CD4-positive, CD25-positive, alpha-beta regulatory T cell (primary cell): ENCODE measurements around the gene GPR39. TPM values are rescaled to one million over a fixed set of nuclear protein-coding genes. Genes with fewer than 3 reads are reported as not detected.

Experiments used
- ATAC-seq, 2 donors: fragments of 150-1000 bp; cut with Tn5 transposase; one replicate each; pipeline ENCODE4 v1.10.0; 2021; ENCODE audit warnings: low read depth in 2 of 2, moderate number of reproducible peaks in 2 of 2, moderate library complexity in 1 of 2
- DNase-seq, 3 donors: peaks; one replicate each; pipeline versions ENCODE4 v3.0.0 to v3.0.0-alpha.2; 2012 to 2022; ENCODE audit warnings: mixed read lengths in 1 of 3
- H3K27ac ChIP-seq: one replicate; pipeline ENCODE4 v1.7.0; 2013; ENCODE audit warnings: mild to moderate bottlenecking, low read length; ENCODE audit not compliant: insufficient read depth, poor library complexity, severe bottlenecking
- H3K27me3 ChIP-seq: one replicate; pipeline ENCODE4 v1.7.0; 2013; ENCODE audit warnings: low read length; ENCODE audit not compliant: control insufficient read depth, insufficient read depth
- H3K36me3 ChIP-seq: one replicate; pipeline ENCODE4 v1.7.0; 2013; ENCODE audit warnings: mild to moderate bottlenecking, low read length, moderate library complexity; ENCODE audit not compliant: control insufficient read depth, insufficient read depth
- H3K4me1 ChIP-seq: 2 replicates; pipeline ENCODE4 v1.7.0; 2013; ENCODE audit warnings: mild to moderate bottlenecking, low read length; ENCODE audit not compliant: insufficient read depth, control insufficient read depth, poor library complexity, severe bottlenecking
- H3K4me3 ChIP-seq: one replicate; pipeline ENCODE4 v1.7.0; 2013; ENCODE audit warnings: low read depth, mild to moderate bottlenecking, low read length, moderate library complexity
- H3K9me3 ChIP-seq, 2 experiments: 1 replicate in 1 of 2; 2 replicates in 1 of 2; pipeline ENCODE4 v1.7.0; 2013; ENCODE audit warnings: low read length in 2 of 2, mild to moderate bottlenecking in 1 of 2, moderate library complexity in 1 of 2; ENCODE audit not compliant: control insufficient read depth in 2 of 2
- H3K27ac Mint-ChIP-seq, 3 donors: one replicate each; pipeline ENCODE4 v1.8.0; 2020 to 2022; ENCODE audit warnings: mild to moderate bottlenecking in 3 of 3, mixed read lengths in 3 of 3, moderate library complexity in 2 of 3
- H3K27me3 Mint-ChIP-seq: one replicate; pipeline ENCODE4 v1.8.0; 2022; ENCODE audit warnings: mild to moderate bottlenecking, mixed read lengths
- H3K36me3 Mint-ChIP-seq: one replicate; pipeline ENCODE4 v1.8.0; 2020; ENCODE audit warnings: mixed read lengths
- H3K4me1 Mint-ChIP-seq, 4 donors: one replicate each; pipeline ENCODE4 v1.8.0; 2020 to 2022; ENCODE audit warnings: mixed read lengths in 4 of 4, mild to moderate bottlenecking in 1 of 4
- H3K4me3 Mint-ChIP-seq, 4 donors: one replicate each; pipeline ENCODE4 v1.8.0; 2020 to 2022; ENCODE audit warnings: mild to moderate bottlenecking in 4 of 4, mixed read lengths in 4 of 4, moderate library complexity in 3 of 4
- H3K9me3 Mint-ChIP-seq, 7 donors: one replicate each; pipeline ENCODE4 v1.8.0; 2020 to 2022; ENCODE audit warnings: mixed read lengths in 7 of 7, mild to moderate bottlenecking in 3 of 7, moderate library complexity in 2 of 7
- polyA plus RNA-seq, 4 donors: library from polyadenylated mRNA; unstranded; fragments of 300-500 nt; fragmentation: Illumina TruSeq; gene quantifications; one replicate each; pipeline ENCODE4 v1.2.3, GENCODE V29; 2021
- total RNA-seq: library from RNA; stranded (reverse); gene quantifications from one replicate; pipeline ENCODE4 v1.2.3, GENCODE V29; 2022

The GPR39 gene
- total and polyA plus RNA-seq, 5 donors from 2014 or later, result not detected

DNA sequence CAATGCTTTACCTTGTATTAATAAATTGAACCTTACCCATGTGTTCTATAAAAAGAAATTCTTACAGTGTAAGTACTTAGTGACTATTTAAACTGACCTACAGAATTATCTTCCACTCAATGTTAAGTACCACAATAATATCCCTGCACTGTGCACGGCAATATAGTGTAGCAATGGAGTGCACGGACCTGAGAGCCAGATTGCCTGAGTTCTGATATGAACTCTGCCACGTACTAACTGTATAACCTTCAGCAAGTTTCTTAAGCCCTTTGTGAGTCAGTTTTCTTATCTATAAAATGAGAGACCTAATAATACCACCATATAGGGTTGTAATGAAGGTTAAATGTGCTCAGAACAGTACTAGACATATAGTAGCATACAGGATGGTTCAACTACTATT lies 66.2 kb downstream of the GPR39 start:
- H3K4me1 Mint-ChIP-seq, result no peaks in the 10 kb centered on the region
- no peak overlapping the region for H3K27ac ChIP-seq

GRCh38 chr2:132484144-132484543 lies 67.5 kb downstream of the GPR39 start:
- H3K27me3 Mint-ChIP-seq, result no peaks in the 10 kb centered on the region
- ATAC-seq, result no peak
- Histone ChIP-seq H3K4me1 (no peaks in the 10 kb centered on the region), H3K27me3 (no peaks in the 10 kb centered on the region), H3K4me3 (no peak overlapping the region), H3K9me3 (peaks cover 0 to 2% of the 10 kb centered on the region in 2 experiments), H3K27ac (no peak overlapping the region), H3K36me3 (no peaks in the 10 kb centered on the region)
- H3K27ac Mint-ChIP-seq, result no peak overlapping the region
- H3K4me1 Mint-ChIP-seq, result no peaks in the 10 kb centered on the region
- H3K9me3 Mint-ChIP-seq, result peaks cover 0 to 8% (median 5%) of the 10 kb centered on the region in 7 donors
- DNase-seq, result no peak
- H3K36me3 Mint-ChIP-seq, result no peaks in the 10 kb centered on the region
- no peak overlapping the region for H3K4me3 Mint-ChIP-seq

More for the DNA sequence above, 66.2 kb downstream of the GPR39 start:
- Mint-ChIP-seq H3K36me3 (no peaks in the 10 kb centered on the region), H3K27ac (no peak overlapping the region), H3K4me3 (no peak overlapping the region), H3K9me3 (peaks cover 0 to 13% (median 6%) of the 10 kb centered on the region in 7 donors), H3K27me3 (no peaks in the 10 kb centered on the region)
- Histone ChIP-seq H3K4me1 (no peaks in the 10 kb centered on the region), H3K4me3 (no peak overlapping the region), H3K9me3 (peaks cover 0 to 2% of the 10 kb centered on the region in 2 experiments), H3K36me3 (no peaks in the 10 kb centered on the region), H3K27me3 (no peaks in the 10 kb centered on the region)
- DNase-seq (no peak), ATAC-seq (no peak)

- no peak overlapping the region for H3K27ac ChIP-seq
- H3K36me3 ChIP-seq, result no peaks in the 10 kb centered on the region
- ATAC-seq (no peak), DNase-seq (no peak)
- H3K27ac Mint-ChIP-seq, result no peak overlapping the region
- H3K9me3 ChIP-seq, result peaks cover 0 to 2% of the 10 kb centered on the region in 2 experiments
- no peaks in the 10 kb centered on the region for H3K36me3 Mint-ChIP-seq
- H3K4me1 Mint-ChIP-seq, result no peaks in the 10 kb centered on the region
- no peaks in the 10 kb centered on the region for H3K27me3 Mint-ChIP-seq
- H3K4me1 ChIP-seq, result no peaks in the 10 kb centered on the region
- no peak overlapping the region for H3K4me3 ChIP-seq
- no peak overlapping the region for H3K4me3 Mint-ChIP-seq
- no peaks in the 10 kb centered on the region for H3K27me3 ChIP-seq
- peaks cover 0 to 5% (median 3%) of the 10 kb centered on the region in 7 donors for H3K9me3 Mint-ChIP-seq
Measured at GRCh38 chr2:132488491-132488890, 71.9 kb downstream of the GPR39 start.

DNA sequence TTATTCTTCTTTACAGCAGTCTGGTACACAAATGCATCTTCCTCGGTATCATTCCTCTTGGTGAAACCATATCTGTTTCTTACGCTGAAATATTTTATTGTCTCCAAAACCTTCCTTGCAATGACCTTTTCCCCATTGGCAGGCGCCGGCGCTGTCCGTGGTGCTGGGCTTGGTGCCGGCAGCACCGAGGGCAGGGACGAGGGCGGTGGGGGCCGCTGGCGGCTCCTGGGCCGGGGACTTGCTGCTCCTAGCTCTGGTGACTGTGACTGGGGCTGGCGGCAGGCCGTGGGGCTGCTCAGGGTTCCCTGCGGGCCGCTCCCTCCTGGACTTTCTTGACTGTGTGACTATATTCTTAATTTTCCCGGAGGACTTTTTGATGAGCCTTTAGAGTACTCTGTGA lies 72.5 kb downstream of the GPR39 start:
- Mint-ChIP-seq H3K4me1 (no peaks in the 10 kb centered on the region), H3K9me3 (peaks cover 0 to 5% (median 3%) of the 10 kb centered on the region in 7 donors), H3K4me3 (no peak overlapping the region), H3K36me3 (no peaks in the 10 kb centered on the region), H3K27me3 (no peaks in the 10 kb centered on the region), H3K27ac (no peak overlapping the region)
- no peak for DNase-seq
- H3K4me3 ChIP-seq, result no peak overlapping the region
- ATAC-seq, result no peak
- H3K27me3 ChIP-seq, result no peaks in the 10 kb centered on the region
- H3K4me1 ChIP-seq, result no peaks in the 10 kb centered on the region
- no peak overlapping the region for H3K27ac ChIP-seq
- peaks cover 0 to 2% of the 10 kb centered on the region in 2 experiments for H3K9me3 ChIP-seq
- no peaks in the 10 kb centered on the region for H3K36me3 ChIP-seq

GRCh38 chr2:132495881-132496280 lies 79.3 kb downstream of the GPR39 start:
- Histone ChIP-seq H3K4me1 (no peaks in the 10 kb centered on the region), H3K4me3 (no peak overlapping the region), H3K27ac (no peak overlapping the region), H3K27me3 (no peaks in the 10 kb centered on the region), H3K36me3 (no peaks in the 10 kb centered on the region), H3K9me3 (no peaks in the 10 kb centered on the region)
- Mint-ChIP-seq H3K4me1 (no peaks in the 10 kb centered on the region), H3K4me3 (no peak overlapping the region), H3K27ac (no peak overlapping the region), H3K36me3 (no peaks in the 10 kb centered on the region), H3K27me3 (no peaks in the 10 kb centered on the region), H3K9me3 (peaks cover 0 to 9% (median 3%) of the 10 kb centered on the region in 7 donors)
- no peak for ATAC-seq
- no peak for DNase-seq

DNA sequence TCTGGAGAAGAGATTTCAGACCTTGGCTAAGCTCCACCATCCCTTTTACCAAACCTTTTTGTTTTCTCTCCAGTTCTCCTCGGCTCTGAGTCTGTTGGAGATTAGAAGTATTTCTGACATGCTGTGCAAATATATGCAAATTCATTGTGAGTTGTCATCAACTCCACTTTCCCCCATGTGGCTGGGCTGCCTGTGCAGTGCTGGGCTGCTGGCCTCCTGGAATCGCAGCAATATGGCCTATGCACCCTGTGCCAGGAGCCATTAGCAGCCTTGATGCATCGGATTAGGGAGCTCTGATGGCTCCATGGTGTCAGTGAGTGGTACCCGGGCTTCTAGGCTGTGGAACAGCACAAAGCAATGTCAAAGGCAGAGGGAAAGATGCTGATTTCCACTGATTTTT lies 80.0 kb downstream of the GPR39 start:
- H3K36me3 Mint-ChIP-seq, result no peaks in the 10 kb centered on the region
- H3K27ac Mint-ChIP-seq, result no peak overlapping the region
- H3K27me3 ChIP-seq, result no peaks in the 10 kb centered on the region
- peaks cover 0 to 16% (median 4%) of the 10 kb centered on the region in 7 donors for H3K9me3 Mint-ChIP-seq
- ATAC-seq (no peak), DNase-seq (no peak)
- no peak overlapping the region for H3K4me3 Mint-ChIP-seq
- no peaks in the 10 kb centered on the region for H3K36me3 ChIP-seq
- H3K4me1 Mint-ChIP-seq, result no peaks in the 10 kb centered on the region
- H3K27me3 Mint-ChIP-seq, result no peaks in the 10 kb centered on the region
- no peaks in the 10 kb centered on the region for H3K4me1 ChIP-seq
- H3K9me3 ChIP-seq, result no peaks in the 10 kb centered on the region
- H3K4me3 ChIP-seq, result no peak overlapping the region
- no peak overlapping the region for H3K27ac ChIP-seq

- Mint-ChIP-seq H3K27me3 (no peaks in the 10 kb centered on the region), H3K4me1 (no peaks in the 10 kb centered on the region), H3K36me3 (no peaks in the 10 kb centered on the region), H3K4me3 (no peak overlapping the region), H3K27ac (no peak overlapping the region), H3K9me3 (peaks cover 0 to 26% (median 4%) of the 10 kb centered on the region in 7 donors)
- Histone ChIP-seq H3K4me1 (no peaks in the 10 kb centered on the region), H3K27me3 (no peaks in the 10 kb centered on the region), H3K36me3 (no peaks in the 10 kb centered on the region), H3K27ac (no peak overlapping the region), H3K9me3 (no peaks in the 10 kb centered on the region), H3K4me3 (no peak overlapping the region)
- no peak for DNase-seq
- no peak for ATAC-seq
Measured at GRCh38 chr2:132497591-132497990, 81.0 kb downstream of the GPR39 start.

DNA sequence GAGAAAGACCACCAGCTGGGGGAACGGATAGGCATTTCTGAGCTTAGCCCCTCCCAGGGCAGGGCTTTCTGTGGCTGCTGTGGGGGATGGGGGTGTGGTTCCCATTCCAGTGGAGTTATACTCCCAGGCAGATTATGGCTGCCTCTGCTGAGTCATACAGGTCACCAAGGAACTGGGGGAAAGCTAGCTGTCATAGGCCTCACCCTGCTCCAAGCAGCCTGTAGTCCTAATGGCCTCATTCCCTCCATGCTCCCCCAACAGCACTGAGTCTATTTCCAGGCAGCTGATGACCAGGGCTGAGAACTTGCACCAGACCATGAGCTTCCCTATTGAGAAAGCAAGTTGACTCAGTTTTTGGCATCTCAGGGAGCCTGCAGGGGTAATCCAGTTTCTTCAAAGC lies 87.1 kb downstream of the GPR39 start:
- Histone ChIP-seq H3K9me3 (peaks cover 0 to 4% of the 10 kb centered on the region in 2 experiments), H3K27me3 (no peaks in the 10 kb centered on the region), H3K36me3 (no peaks in the 10 kb centered on the region), H3K4me1 (no peaks in the 10 kb centered on the region), H3K4me3 (no peak overlapping the region), H3K27ac (no peak overlapping the region)
- H3K36me3 Mint-ChIP-seq, result no peaks in the 10 kb centered on the region
- peaks cover 0 to 4% (median 0%) of the 10 kb centered on the region in 4 donors for H3K4me1 Mint-ChIP-seq
- no peak for DNase-seq
- no peak overlapping the region for H3K27ac Mint-ChIP-seq
- H3K4me3 Mint-ChIP-seq, result no peak overlapping the region
- H3K27me3 Mint-ChIP-seq, result peaks cover 5% of the 10 kb centered on the region
- peaks cover 0 to 27% (median 6%) of the 10 kb centered on the region in 7 donors for H3K9me3 Mint-ChIP-seq
- no peak for ATAC-seq
